Brain microvascular endothelial cell (primary cell): ENCODE data around the gene C1QL1.

Experiments used
- DNase-seq: peaks from one replicate; pipeline ENCODE4 v3.0.0-alpha.2; 2020
- H3K27ac ChIP-seq: fragments of 250-450 bp; sonication (Bioruptor Pico); 2 replicates; pipeline ENCODE4 v1.5.1; 2020; ENCODE audit warnings: mild to moderate bottlenecking, moderate library complexity
- H3K27me3 ChIP-seq: fragments of 250-450 bp; sonication (Bioruptor Pico); replicated peaks from 2 replicates; pipeline ENCODE4 v1.5.1; 2020; ENCODE audit warnings: mild to moderate bottlenecking
- H3K36me3 ChIP-seq: fragments of 250-450 bp; sonication (Bioruptor Pico); replicated peaks from 2 replicates; pipeline ENCODE4 v1.5.1; 2020; ENCODE audit warnings: mild to moderate bottlenecking
- H3K4me3 ChIP-seq: 2 replicates; pipeline ENCODE4 v1.5.1; 2011; ENCODE audit warnings: low read depth, mild to moderate bottlenecking, control low read depth, low read length, moderate library complexity
- CTCF ChIP-seq: IDR thresholded peaks from 2 replicates; pipeline ENCODE4 v1.5.1; 2011; ENCODE audit warnings: low read depth, mild to moderate bottlenecking, moderate library complexity, low read length, control low read depth, inconsistent platforms; ENCODE audit errors: missing control alignments
- in situ Hi-C: cut with HindIII; loops from 2 replicates; pipeline ENCODE4 v1.10.0; 2017; ENCODE audit warnings: low sequenced_read_pairs, low pct_ligation_motif_present

The C1QL1 gene

GRCh38 chr17:44942456-44942855, 25.6 kb downstream of the C1QL1 start:
- no peak overlapping the region for H3K27ac ChIP-seq
- no peak overlapping the region for H3K4me3 ChIP-seq
- no peak for DNase-seq
- in situ Hi-C loops, result no loop called here
- H3K36me3 ChIP-seq, result no peaks in the 10 kb centered on the region
- TF ChIP-seq CTCF, result no peak
- H3K27me3 ChIP-seq, result no peaks in the 10 kb centered on the region

GRCh38 chr17:44941712-44942331, 26.3 kb downstream of the C1QL1 start:
- peak; percentile 8 for TF ChIP-seq CTCF
- Histone ChIP-seq H3K4me3 (peak overlapping the region; percentile 17), H3K27me3 (no peaks in the 10 kb centered on the region), H3K36me3 (no peaks in the 10 kb centered on the region), H3K27ac (no peak overlapping the region)
- in situ Hi-C loops, result no loop called here
- no peak for DNase-seq

DNA sequence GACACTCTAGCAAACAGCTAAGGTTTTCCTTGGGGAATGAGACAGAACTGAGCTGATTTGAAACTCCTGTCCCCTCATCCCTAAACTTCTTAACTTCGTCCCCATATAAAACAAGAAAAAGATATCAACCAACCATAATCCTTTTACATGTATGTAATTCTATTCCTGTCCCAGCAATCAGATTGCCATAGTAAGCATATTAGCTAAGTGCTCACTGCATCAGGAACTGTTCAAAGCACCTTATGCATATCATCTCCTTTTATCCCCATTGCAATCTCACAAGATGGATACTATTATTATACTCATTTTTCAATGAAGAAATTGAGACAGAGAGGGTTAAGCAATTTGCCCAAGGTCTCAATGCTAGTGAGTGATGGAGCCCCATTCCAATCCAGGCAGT, 27.3 kb downstream of the C1QL1 start:
- Histone ChIP-seq H3K36me3 (no peaks in the 10 kb centered on the region), H3K27me3 (no peaks in the 10 kb centered on the region), H3K27ac (no peak overlapping the region), H3K4me3 (no peak overlapping the region)
- in situ Hi-C loops, result no loop called here
- no peak for TF ChIP-seq CTCF
- no peak for DNase-seq

DNA sequence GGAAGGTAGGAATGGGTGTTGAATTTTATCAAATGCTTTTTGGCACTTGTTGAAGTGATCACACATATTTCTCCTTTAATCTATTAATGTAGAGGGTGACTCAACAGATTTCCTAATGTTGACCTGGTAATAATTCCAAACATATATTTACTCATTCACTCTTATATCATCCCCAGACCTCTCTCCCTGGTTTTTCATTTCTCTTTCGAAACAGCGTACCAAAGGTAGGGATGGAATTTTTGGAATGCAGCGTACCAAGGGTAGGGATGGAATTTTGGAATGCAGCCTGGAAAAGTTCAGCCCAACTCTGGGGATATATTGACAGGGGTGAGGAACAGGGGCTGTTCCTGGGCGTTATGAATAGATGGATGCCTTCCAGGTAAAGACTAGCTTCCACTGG, 27.8 kb downstream of the C1QL1 start:
- no peak for DNase-seq
- in situ Hi-C loops, result no loop called here
- no peak overlapping the region for H3K27ac ChIP-seq
- no peaks in the 10 kb centered on the region for H3K27me3 ChIP-seq
- TF ChIP-seq CTCF, result no peak
- H3K36me3 ChIP-seq, result no peaks in the 10 kb centered on the region
- H3K4me3 ChIP-seq, result no peak overlapping the region

- H3K4me3 ChIP-seq, result no peak overlapping the region
- in situ Hi-C loops, result no loop called here
- H3K27ac ChIP-seq, result no peak overlapping the region
- DNase-seq, result no peak
- H3K36me3 ChIP-seq, result no peaks in the 10 kb centered on the region
- TF ChIP-seq CTCF, result no peak
- H3K27me3 ChIP-seq, result no peaks in the 10 kb centered on the region
Observed at GRCh38 chr17:44935116-44935515, 33.0 kb downstream of the C1QL1 start.

DNA sequence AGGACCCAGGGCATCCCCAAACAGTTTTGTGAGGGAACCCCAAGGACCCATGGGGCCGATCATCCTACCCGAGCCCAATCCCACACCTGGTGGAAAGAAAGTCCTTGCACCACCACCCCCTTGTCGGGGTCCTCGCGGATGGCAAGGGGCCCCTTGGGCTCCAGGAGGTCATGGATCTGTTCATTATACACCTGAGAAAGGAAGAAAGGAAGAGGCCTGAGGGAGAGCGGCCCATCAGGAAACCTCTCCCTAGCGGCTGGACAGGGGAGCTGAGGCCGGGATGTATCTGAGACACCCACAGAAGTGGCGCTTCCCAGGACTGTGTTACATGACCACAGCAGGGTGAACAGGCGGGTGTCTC, 33.4 kb downstream of the C1QL1 start:
- in situ Hi-C loops, result no loop called here
- no peak for DNase-seq
- Histone ChIP-seq H3K4me3 (no peak overlapping the region), H3K27ac (no peak overlapping the region), H3K36me3 (no peaks in the 10 kb centered on the region), H3K27me3 (no peaks in the 10 kb centered on the region)
- TF ChIP-seq CTCF, result no peak
